ENCODE data around the gene MREG.

The MREG gene

GRCh38 chr2:216008387-216008786, 5.0 kb downstream of the MREG start:
- H3K4me3 ChIP-seq (ENCODE audit: low read depth, low read length): no peak overlapping the region
- TF ChIP-seq CTCF (IDR thresholded peaks at IDR 0.05; ENCODE audit: insufficient read depth, low read length, missing control alignments): no peak
- POLR2A ChIA-PET: no interaction called here
- no peak for DNase-seq (ENCODE audit: low read depth, low spot score)
- CTCF ChIA-PET: interaction anchor here (0.9 to 2.0 kb wide), 4 partner anchors 10 to 58 kb away, joined by 3 to 7 read pairs (median 6); no protein-coding TSS in a partner anchor

- no peak overlapping the region for H3K4me3 ChIP-seq (ENCODE audit: low read depth, low read length)
- no peak for TF ChIP-seq CTCF (IDR thresholded peaks at IDR 0.05; ENCODE audit: insufficient read depth, low read length, missing control alignments)
- POLR2A ChIA-PET: no interaction called here
- no peak for DNase-seq (ENCODE audit: low read depth, low spot score)
- CTCF ChIA-PET: interaction anchor here (1.1 to 3.6 kb wide), 4 partner anchors 9 to 27 kb away, joined by 3 to 18 read pairs (median 6); partner anchors contain the start of gene MREG
Observed at GRCh38 chr2:216006164-216006663, 7.1 kb downstream of the MREG start.

- no peak overlapping the region for H3K4me3 ChIP-seq (ENCODE audit: low read depth, low read length)
- DNase-seq (ENCODE audit: low read depth, low spot score): no peak
- ChIA-PET POLR2A (no interaction called here), CTCF (interaction anchor here (1.1 to 3.6 kb wide), 3 partner anchors 10 to 29 kb away, joined by 3 to 18 read pairs (median 3); partner anchors contain the start of gene MREG)
- TF ChIP-seq CTCF (IDR thresholded peaks at IDR 0.05; ENCODE audit: insufficient read depth, low read length, missing control alignments): no peak
Observed at GRCh38 chr2:216004697-216005283, 8.6 kb downstream of the MREG start.

- no peak for TF ChIP-seq CTCF (IDR thresholded peaks at IDR 0.05; ENCODE audit: insufficient read depth, low read length, missing control alignments)
- ChIA-PET CTCF (interaction anchor here (1.4 to 3.6 kb wide), 2 partner anchors 11 to 29 kb away, joined by 3 to 18 read pairs; partner anchors contain the start of gene MREG), POLR2A (no interaction called here)
- no peak for DNase-seq (ENCODE audit: low read depth, low spot score)
- no peak overlapping the region for H3K4me3 ChIP-seq (ENCODE audit: low read depth, low read length)
Observed at GRCh38 chr2:216003876-216004696, 9.3 kb downstream of the MREG start.

- ChIA-PET CTCF (interaction anchor here (2.4 kb wide), 1 partner anchor 9 kb away, joined by 12 read pairs; no protein-coding TSS in a partner anchor), POLR2A (no interaction called here)
- no peak for TF ChIP-seq CTCF (IDR thresholded peaks at IDR 0.05; ENCODE audit: insufficient read depth, low read length, missing control alignments)
- no peak overlapping the region for H3K4me3 ChIP-seq (ENCODE audit: low read depth, low read length)
- no peak for DNase-seq (ENCODE audit: low read depth, low spot score)
Observed at GRCh38 chr2:216002693-216003092, 10.7 kb downstream of the MREG start.
